ENCODE measurements around the gene KRTAP12-3.
"Not testable (repeated sequence)": the region's sequence is repeated elsewhere in the genome, so short reads cannot be mapped to it uniquely, and the experiment has no call there.

Gene KRTAP12-3

DNA sequence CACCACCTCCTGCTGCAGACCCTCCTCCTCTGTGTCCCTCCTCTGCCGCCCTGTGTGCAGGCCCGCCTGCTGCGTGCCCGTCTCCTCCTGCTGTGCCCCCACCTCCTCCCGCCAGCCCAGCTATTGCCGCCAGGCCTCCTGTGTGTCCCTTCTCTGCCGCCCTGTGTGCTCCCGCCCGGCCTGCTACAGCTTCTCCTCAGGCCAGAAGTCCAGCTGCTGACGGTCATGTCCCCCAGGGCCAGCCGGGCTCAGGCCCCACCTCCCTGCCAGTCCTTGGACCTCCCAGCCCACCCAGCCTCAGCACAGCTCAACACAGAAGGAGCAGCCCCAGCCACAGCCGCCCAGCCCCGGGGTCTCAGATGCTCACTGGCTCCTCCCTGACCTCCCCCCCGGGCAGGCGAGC lies 29.9 kb upstream of the KRTAP12-3 start:
- DNase-seq, result not testable (repeated sequence)

GRCh38 chr21:44628707-44629391 lies 28.9 kb upstream of the KRTAP12-3 start:
- DNase-seq, result no peak

DNA sequence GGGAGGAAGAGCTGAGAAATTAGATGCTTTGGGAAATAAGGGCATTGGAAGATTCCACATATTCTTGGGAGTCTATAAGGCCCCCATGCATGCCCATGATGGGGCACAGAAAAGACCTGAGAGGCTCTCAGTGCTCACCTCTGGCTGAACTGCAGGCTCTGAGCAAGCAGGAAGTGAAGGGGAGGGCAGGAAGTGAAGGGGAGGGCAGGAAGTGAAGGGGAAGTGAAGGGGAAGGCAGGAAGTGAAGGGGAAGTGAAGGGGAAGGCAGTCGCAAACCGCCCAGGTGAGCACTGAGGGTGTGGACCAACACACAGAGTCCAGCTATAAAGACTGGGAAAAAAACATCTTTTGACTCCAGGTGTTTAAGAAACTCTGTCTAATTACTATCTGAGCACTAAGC lies 27.3 kb upstream of the KRTAP12-3 start:
- no peak for DNase-seq

- DNase-seq, result no peak
Measured at GRCh38 chr21:44632067-44632466, 25.7 kb upstream of the KRTAP12-3 start.

GRCh38 chr21:44636209-44637017 lies 21.3 kb upstream of the KRTAP12-3 start:
- DNase-seq, result no peak

DNA sequence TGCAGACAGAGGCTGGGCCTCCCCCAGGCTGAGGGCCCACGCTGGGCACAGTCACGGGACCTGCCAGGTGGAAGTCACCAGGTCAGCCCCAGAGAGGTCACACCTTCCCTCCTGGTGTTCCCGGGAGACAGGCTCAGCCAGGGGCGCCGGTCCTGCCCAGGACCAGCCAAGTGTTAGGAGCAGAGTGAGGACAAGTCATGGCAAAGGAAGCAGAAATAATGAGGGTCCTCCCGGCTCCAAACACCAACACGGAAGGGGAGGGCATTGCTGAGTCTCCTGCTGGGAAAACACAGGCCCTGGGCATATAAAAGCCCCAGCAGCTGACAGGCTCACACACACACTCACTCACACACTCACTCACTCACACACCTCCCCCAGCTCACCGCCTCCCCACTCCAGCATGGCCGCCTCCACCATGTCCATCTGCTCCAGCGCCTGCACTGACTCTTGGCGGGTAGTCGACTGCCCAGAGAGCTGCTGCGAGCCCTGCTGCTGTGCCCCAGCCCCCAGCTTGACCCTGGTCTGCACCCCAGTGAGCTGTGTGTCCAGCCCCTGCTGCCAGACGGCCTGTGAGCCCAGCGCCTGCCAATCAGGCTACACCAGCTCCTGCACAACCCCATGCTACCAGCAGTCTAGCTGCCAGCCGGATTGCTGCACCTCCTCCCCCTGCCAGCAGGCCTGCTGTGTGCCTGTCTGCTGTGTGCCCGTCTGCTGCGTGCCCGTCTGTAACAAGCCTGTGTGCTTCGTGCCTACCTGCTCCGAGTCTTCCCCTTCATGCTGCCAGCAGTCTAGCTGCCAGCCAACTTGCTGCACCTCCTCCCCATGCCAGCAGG lies 20.5 kb upstream of the KRTAP12-3 start, which contains the start of gene KRTAP10-10:
KRTAP10-10 (plus strand) TSS at position 339 of the 833 bp plus-strand sequence; CDS start at position 401, 62 bp downstream.
- DNase-seq, result no peak

GRCh38 chr21:44637851-44638348 lies 19.8 kb upstream of the KRTAP12-3 start:
- DNase-seq, result not testable (repeated sequence)

DNA sequence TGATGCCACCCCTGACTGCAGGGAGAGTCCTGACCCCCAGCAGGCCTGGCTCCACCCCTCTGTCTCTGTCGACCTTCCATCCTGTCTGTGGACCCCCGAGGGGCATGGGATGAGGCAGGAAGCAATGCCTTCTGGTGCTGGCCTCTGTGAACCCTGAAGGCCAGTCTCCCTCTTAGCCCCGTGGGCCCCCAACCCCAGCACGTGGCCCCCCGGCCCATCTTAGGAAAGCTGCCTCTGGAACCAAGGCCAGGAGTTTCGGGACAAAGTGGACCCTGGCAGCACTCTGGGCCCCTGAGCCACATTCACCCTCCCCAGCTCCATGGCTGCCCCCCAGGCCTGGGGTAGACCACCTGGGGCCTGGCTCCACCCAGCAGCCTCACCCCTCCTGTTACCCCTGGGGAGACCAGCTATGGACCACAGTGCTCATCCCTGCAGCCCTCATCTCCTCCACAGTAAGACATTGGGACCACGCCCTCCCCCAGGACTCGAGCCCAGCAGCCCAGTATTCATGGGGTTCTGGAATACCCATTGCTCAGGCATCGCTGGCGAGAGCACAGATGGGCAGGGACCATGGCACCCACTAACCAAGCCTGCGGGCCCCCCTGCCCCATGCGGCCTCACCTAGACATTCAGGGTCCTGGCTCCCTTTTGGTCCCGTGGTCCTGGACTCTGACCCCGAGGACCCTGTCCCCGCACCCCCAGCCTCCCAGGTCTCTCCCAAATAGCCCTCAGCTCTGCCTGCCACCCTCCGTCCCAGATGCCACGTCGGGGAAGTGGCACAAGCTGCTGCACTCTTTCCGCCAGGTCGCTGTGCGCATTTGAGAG lies 19.0 kb upstream of the KRTAP12-3 start:
- DNase-seq, result not testable (repeated sequence)

DNA sequence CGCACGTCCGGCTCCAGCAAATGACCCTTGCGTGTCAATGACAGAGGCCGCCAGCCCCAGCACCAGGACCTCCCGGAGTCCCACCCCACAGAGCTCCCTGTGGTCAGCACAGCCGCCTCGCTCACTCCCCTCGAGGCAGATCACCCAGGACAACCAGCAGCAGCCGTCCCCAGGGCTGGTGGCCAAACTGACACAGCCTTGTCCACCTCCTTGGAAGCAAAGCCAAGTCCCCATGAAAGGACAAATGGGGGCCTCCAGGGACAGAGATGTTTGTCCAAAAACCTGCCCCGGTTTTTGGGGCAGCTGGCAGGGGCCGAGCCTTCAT lies 18.4 kb upstream of the KRTAP12-3 start:
- no peak for DNase-seq

- no peak for DNase-seq
Measured at GRCh38 chr21:44640761-44641160, 17.0 kb upstream of the KRTAP12-3 start.

- DNase-seq, result no peak
Measured at GRCh38 chr21:44643741-44644310, 13.9 kb upstream of the KRTAP12-3 start.

GRCh38 chr21:44644878-44645277 lies 12.9 kb upstream of the KRTAP12-3 start:
- no peak for DNase-seq

DNA sequence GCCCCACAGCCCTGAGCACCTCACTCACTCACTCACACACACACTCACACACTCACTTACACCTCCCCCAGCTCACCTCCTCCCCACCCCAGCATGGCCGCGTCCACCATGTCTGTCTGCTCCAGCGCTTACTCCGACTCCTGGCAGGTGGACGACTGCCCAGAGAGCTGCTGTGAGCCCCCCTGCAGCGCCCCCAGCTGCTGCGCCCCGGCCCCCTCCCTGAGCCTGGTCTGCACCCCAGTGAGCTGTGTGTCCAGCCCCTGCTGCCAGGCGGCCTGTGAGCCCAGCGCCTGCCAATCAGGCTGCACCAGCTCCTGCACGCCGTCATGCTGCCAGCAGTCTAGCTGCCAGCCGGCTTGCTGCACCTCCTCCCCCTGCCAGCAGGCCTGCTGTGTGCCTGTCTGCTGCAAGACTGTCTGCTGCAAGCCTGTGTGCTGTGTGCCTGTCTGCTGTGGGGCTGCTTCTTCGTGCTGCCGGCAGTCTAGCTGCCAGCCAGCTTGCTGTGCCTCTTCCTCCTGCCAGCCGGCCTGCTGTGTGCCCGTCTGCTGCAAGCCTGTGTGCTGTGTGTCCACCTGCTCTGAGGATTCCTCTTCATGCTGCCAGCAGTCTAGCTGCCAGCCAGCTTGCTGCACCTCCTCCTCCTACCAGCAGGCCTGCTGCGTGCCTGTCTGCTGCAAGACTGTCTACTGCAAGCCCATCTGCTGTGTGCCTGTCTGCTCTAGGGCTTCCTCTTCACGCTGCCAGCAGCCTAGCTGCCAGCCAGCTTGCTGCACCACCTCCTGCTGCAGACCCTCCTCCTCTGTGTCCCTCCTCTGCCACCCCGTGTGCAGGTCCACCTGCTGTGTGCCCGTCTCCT lies 11.1 kb upstream of the KRTAP12-3 start, which contains the start of gene KRTAP10-11:
KRTAP10-11 (plus strand) TSS at position 49 of the 856 bp plus-strand sequence; CDS start at position 94, 45 bp downstream.
- DNase-seq, result not testable (repeated sequence)

DNA sequence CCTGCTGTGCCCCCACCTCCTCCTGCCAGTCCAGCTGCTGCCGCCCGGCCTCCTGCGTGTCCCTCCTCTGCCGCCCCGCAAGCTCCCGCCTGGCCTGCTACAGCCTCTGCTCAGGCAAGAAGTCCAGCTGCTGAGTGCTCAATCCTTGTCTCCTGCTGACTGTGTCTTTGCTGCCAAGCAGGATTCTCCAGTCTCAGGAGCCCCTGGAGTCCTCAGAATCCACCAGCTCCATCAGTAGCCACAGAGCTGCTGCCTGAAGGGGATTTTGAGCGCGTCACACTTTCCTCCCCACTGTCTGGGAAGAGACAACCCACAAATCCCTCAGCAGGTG lies 10.5 kb upstream of the KRTAP12-3 start:
- DNase-seq, result no peak

GRCh38 chr21:44648557-44649311 lies 9.0 kb upstream of the KRTAP12-3 start:
- no peak for DNase-seq

- DNase-seq, result no peak
Measured at GRCh38 chr21:44649521-44650100, 8.1 kb upstream of the KRTAP12-3 start.

DNA sequence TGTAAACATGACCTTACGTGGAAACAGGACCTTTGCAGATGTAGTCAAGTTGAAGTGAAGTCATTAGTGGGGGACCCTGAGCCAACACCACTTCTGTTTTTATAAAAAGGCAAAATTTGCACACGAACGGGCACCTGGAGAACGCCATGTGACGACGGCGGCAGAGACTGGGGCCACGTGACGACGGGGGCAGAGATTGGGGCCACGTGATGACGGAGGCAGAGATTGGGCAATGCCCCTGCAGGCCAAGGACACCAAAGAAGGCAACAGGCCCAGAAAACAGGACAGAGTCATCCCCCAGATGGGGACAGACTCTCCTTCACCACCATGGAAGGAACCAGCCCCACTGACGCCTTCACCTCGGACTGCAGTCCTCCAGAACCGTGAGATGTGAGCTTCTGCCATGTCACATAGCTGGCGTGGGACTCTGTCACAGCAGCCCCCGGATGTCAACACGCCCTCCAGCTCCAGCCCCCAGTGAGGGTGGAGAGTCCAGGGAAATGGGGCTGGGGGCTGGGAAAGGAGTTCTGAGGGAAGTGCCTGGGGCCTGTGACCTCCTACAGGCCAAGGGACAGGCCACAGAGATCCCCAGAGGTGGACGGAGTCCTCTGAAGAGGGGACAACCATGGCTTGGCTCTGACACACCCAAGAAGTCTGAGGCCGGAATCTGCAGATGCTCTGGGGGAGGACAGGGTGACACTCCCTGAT lies 7.3 kb upstream of the KRTAP12-3 start:
- no peak for DNase-seq

DNA sequence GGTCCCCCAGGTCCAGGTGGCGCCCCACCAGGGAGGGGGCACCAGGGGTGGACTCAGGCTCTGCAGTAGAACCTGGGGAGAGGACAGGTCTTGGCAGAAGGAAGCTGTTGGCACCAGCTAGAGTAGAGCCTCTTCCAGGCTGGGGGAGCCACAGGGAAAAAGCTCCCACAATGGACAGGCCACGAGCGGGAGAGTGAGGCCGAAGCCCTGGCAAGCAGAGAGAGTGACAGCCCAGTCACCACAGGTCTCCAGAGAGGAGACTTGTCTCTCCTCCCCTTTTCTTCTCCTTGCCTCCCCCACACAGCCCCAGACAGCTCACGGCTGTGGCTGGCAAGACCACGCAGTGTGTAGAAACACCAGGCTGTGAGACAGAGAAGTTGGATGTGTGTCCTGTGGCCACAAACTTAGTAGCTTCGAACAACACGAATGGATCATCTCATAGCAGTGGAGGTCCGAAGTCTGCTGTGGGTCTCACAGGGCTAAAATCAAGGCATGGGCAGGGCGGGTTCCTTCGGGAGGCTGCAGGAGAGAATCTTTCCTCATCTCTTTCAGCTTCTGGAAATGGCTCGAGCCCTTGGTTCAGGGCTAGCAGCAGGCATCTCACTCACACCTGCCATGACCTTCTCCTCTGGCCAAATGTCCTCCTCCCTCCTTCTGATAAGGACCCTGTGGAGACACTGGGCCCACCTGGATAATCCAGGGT lies 6.6 kb upstream of the KRTAP12-3 start:
- no peak for DNase-seq

Data from activated CD4-positive, CD25-positive, alpha-beta regulatory T cell (primary cell).